Lower lobe of right lung (tissue), 2 donors: Measurements from ENCODE around the gene LNPEP. TPM values are rescaled to one million over a fixed set of nuclear protein-coding genes. Genes with fewer than 3 reads are reported as not detected.
A peak's percentile ranks its signal among the peaks of the same experiment; 100 is the strongest.

Source experiments
- ATAC-seq, 2 donors: fragments of 200-7000 bp; cut with Tn5 transposase; one replicate each; pipeline ENCODE4 v1.9.1; 2020 to 2022; ENCODE audit warnings: mild to moderate bottlenecking in 2 of 2, moderate library complexity in 2 of 2
- DNase-seq: peaks from one replicate; pipeline ENCODE4 v3.0.0-alpha.2; 2020
- H3K27ac ChIP-seq: fragments of 200-600 bp; one replicate; pipeline ENCODE4 v1.8.0; 2022
- H3K27me3 ChIP-seq: fragments of 200-600 bp; one replicate; pipeline ENCODE4 v1.8.0; 2022; ENCODE audit warnings: low read depth
- H3K36me3 ChIP-seq: fragments of 200-600 bp; one replicate; pipeline ENCODE4 v1.8.0; 2022; ENCODE audit warnings: mild to moderate bottlenecking
- H3K4me1 ChIP-seq: fragments of 200-600 bp; one replicate; pipeline ENCODE4 v1.8.0; 2022
- H3K4me3 ChIP-seq: fragments of 200-600 bp; one replicate; pipeline ENCODE4 v1.8.0; 2022; ENCODE audit warnings: mild to moderate bottlenecking
- H3K9me3 ChIP-seq: fragments of 200-600 bp; one replicate; pipeline ENCODE4 v1.8.0; 2022
- intact Hi-C: fragments of 100-400 bp; cut with DNase I; formaldehyde crosslinking; loops from one replicate; pipeline ENCODE4 v1.11.0; 2022
- total RNA-seq: library from RNA; stranded (reverse); fragmentation: NEBNext Ultra II Directional; extraction: Animal tissue kit (Norgen Biotek cat#: 25700); gene quantifications from one replicate; pipeline ENCODE4 v1.2.1, GENCODE V29; 2021
- TF ChIP-seq, protein P1 (sequence below): fragments of 200-600 bp; IDR thresholded peaks from one replicate; pipeline ENCODE4 v1.8.0; 2022; ENCODE audit warnings: antibody characterized with exemption, mild to moderate bottlenecking
- donor health status: DM: no; HTN: yes; CAD: no; lungs with severe emphysema.

Gene LNPEP
- total RNA-seq, 1 donor from 2014 or later = 59.6 TPM

DNA sequence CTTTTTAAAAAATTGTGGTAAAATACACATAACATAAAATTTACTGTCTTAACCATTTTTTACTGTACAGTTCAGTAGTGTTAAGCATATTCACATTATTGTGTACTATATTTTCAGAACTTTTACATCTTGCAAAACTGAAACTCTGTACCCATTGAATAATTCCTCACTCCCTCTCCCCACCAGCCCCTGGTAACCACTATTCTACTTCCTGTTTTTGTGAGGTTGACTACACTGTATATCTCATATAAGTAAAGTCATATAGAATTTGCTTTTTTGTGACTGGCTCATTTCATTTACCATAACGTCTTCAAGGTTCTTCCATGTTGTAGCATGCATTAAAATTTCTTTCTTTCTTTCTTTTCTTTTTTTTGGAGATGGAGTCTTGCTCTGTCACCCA, 87.0 kb downstream of the LNPEP start:
- Histone ChIP-seq H3K27ac (no peak overlapping the region), H3K4me3 (no peak overlapping the region), H3K9me3 (no peaks in the 10 kb centered on the region), H3K4me1 (no peaks in the 10 kb centered on the region), H3K36me3 (peaks cover 88% of the 10 kb centered on the region), H3K27me3 (no peaks in the 10 kb centered on the region)
- intact Hi-C loops = no loop called here
- DNase-seq (no peak), ATAC-seq (no peak)
- TF ChIP-seq, protein P1, sequence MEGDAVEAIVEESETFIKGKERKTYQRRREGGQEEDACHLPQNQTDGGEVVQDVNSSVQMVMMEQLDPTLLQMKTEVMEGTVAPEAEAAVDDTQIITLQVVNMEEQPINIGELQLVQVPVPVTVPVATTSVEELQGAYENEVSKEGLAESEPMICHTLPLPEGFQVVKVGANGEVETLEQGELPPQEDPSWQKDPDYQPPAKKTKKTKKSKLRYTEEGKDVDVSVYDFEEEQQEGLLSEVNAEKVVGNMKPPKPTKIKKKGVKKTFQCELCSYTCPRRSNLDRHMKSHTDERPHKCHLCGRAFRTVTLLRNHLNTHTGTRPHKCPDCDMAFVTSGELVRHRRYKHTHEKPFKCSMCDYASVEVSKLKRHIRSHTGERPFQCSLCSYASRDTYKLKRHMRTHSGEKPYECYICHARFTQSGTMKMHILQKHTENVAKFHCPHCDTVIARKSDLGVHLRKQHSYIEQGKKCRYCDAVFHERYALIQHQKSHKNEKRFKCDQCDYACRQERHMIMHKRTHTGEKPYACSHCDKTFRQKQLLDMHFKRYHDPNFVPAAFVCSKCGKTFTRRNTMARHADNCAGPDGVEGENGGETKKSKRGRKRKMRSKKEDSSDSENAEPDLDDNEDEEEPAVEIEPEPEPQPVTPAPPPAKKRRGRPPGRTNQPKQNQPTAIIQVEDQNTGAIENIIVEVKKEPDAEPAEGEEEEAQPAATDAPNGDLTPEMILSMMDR = no peak

DNA sequence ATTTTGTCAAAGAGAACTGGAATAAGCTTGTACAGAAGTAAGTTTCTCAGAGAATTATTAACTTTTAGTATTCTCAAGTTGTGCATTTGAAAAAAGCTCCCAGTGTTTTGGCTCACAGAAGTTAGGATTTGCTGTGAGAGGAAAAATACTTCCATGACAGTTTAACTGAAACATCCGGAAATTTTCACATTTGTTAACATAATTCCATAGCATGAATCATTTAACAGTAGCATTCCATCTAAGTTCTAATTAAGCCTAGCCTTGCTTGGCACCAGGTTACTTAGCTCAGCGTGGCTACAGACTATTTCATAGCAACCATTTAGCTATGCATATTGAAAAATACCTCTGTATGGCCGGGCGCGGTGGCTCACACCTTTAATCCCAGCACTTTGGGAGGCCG, 90.8 kb downstream of the LNPEP start:
- Histone ChIP-seq H3K4me3 (no peak overlapping the region), H3K36me3 (peaks cover 85% of the 10 kb centered on the region), H3K4me1 (no peaks in the 10 kb centered on the region), H3K27me3 (no peaks in the 10 kb centered on the region), H3K27ac (no peak overlapping the region), H3K9me3 (no peaks in the 10 kb centered on the region)
- TF ChIP-seq, protein P1 = no peak
- intact Hi-C loops = no loop called here
- no peak for DNase-seq
- ATAC-seq = no peak

DNA sequence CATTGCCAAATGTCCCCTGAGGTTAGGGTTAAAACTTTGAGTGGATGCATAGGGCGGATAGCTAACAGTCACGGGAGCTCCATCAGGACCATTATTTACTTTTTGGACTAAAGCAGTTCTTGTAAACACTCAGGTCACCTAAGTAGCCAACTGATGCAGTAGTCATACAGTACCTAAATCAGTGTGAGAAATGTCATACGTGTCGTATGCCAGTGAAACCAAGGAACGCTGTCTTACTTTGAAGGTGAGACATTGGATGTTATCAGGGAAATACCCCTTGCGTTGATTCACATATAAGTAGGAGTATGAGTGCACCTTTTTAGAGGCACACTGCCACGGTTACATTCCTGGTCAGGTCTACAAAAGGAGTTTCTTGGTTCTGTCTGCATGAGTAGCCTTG, 101.9 kb downstream of the LNPEP start:
- TF ChIP-seq, protein P1 = no peak

DNA sequence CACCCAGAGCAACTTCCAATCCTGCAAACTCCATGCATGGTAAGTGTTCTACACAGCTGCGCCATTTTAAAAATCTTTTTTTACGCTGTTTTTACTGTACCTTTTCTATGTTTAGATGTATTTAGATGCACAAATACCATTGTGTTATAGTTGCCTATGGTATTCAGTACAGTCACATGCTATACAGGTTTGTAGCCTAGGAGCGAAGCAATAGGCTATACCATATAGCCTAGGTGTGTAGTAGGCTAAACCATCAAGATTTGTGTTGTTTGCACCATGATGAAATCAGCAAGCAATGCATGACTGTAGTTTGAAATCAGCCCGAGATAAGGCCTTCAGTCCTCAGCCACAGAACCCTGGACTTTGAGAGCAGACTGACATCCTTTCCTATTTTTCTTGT, 105.4 kb downstream of the LNPEP start:
- H3K27ac ChIP-seq = no peak overlapping the region
- no peak for ATAC-seq
- no peaks in the 10 kb centered on the region for H3K9me3 ChIP-seq
- H3K4me3 ChIP-seq = no peak overlapping the region
- TF ChIP-seq, protein P1 = no peak
- no peaks in the 10 kb centered on the region for H3K27me3 ChIP-seq
- intact Hi-C loops = no loop called here
- no peaks in the 10 kb centered on the region for H3K4me1 ChIP-seq
- H3K36me3 ChIP-seq = no peaks in the 10 kb centered on the region
- DNase-seq = no peak

More for the DNA sequence above, 101.9 kb downstream of the LNPEP start:
- Histone ChIP-seq H3K36me3 (peaks cover 5% of the 10 kb centered on the region), H3K9me3 (no peaks in the 10 kb centered on the region), H3K4me1 (no peaks in the 10 kb centered on the region), H3K4me3 (no peak overlapping the region), H3K27me3 (no peaks in the 10 kb centered on the region), H3K27ac (no peak overlapping the region)
- DNase-seq = no peak
- ATAC-seq = no peak
- intact Hi-C loops = no loop called here

DNA sequence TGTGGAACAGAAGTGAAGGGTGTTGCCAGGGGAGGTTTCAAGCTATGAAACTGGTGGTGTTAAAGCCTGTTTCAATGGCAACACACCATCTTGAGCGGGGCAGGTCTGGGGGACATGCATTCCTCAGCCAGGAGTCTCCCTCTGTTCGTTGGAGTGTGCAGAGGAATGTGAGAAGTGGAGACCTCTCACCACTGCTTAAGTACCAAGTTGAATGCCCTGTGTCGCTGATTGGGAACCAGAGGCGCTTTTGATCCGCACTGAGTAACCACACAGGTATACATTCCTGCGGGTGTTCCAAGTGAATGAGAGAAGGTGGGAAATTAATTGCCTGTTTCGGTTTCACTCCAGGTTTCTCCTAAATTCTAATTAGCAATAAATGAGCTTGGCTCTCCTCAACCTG, 107.1 kb downstream of the LNPEP start:
- H3K36me3 ChIP-seq = no peaks in the 10 kb centered on the region
- no peaks in the 10 kb centered on the region for H3K4me1 ChIP-seq
- intact Hi-C loops = no loop called here
- ATAC-seq (peak; percentile 92 to 93), DNase-seq (peak; percentile 48)
- no peak overlapping the region for H3K4me3 ChIP-seq
- no peaks in the 10 kb centered on the region for H3K27me3 ChIP-seq
- TF ChIP-seq, protein P1 = no peak
- H3K9me3 ChIP-seq = no peaks in the 10 kb centered on the region
- H3K27ac ChIP-seq = peak overlapping the region; percentile 38

DNA sequence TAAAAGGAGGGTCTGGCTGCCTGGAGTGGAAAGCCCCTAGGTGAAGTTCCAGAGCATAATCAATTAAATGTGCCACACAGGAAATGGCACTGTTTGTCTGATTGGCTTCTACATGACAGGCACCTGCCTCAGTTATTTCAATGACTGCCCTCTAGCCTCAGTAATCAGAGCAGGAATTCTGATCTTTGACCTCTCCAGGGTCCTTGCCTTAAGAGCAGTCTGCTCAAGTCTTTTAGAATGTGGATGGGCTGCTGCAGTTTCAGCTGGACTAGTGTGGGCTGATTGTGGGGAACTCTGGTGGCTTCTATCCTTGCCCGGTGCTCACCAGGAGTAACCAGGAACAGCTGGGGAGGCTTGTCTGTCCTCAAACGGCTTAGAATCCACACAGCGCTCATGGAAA, 107.6 kb downstream of the LNPEP start:
- TF ChIP-seq, protein P1 = no peak
- Histone ChIP-seq H3K27me3 (no peaks in the 10 kb centered on the region), H3K36me3 (no peaks in the 10 kb centered on the region), H3K4me3 (no peak overlapping the region), H3K27ac (peak overlapping the region; percentile 38), H3K4me1 (no peaks in the 10 kb centered on the region), H3K9me3 (no peaks in the 10 kb centered on the region)
- DNase-seq (no peak), ATAC-seq (peak; percentile 22 to 44)
- intact Hi-C loops = no loop called here
